Heart right ventricle (tissue), 16 donors: ENCODE measurements around the gene RADIL. TPM values are rescaled to one million over a fixed set of nuclear protein-coding genes. Genes with fewer than 3 reads are reported as not detected.
A peak's percentile ranks its signal among the peaks of the same experiment; 100 is the strongest.

Experiments
- ATAC-seq, 8 donors: fragments of 200-7000 bp; cut with Tn5 transposase; one replicate each; pipeline ENCODE4 v1.9.1; 2020; ENCODE audit warnings: mild to moderate bottlenecking in 8 of 8, moderate library complexity in 8 of 8, moderate number of reproducible peaks in 1 of 8
- DNase-seq, 2 donors: peaks; one replicate each; pipeline ENCODE4 v3.0.0-alpha.2; 2020
- H3K27ac ChIP-seq, 10 donors: fragments of 200-600 bp; sonication (generic) in 2 of 10; one replicate each; pipeline versions ENCODE4 v1.5.0 to v1.8.0; 2020 to 2022; ENCODE audit warnings: mild to moderate bottlenecking in 3 of 10
- H3K27me3 ChIP-seq, 7 donors: fragments of 200-600 bp; one replicate each; pipeline ENCODE4 v1.8.0; 2021 to 2022; ENCODE audit warnings: mild to moderate bottlenecking in 2 of 7
- H3K36me3 ChIP-seq, 9 donors: fragments of 200-600 bp; sonication (generic) in 1 of 9; one replicate each; pipeline versions ENCODE4 v1.5.0 to v1.8.0; 2020 to 2022; ENCODE audit warnings: mild to moderate bottlenecking in 2 of 9
- H3K4me1 ChIP-seq, 9 donors: fragments of 200-600 bp; sonication (generic) in 1 of 9; one replicate each; pipeline versions ENCODE4 v1.5.0 to v1.8.0; 2020 to 2022; ENCODE audit warnings: mild to moderate bottlenecking in 4 of 9
- H3K4me3 ChIP-seq, 10 donors: fragments of 200-600 bp; sonication (generic) in 2 of 10; one replicate each; pipeline versions ENCODE4 v1.5.0 to v1.8.0; 2020 to 2022; ENCODE audit warnings: mild to moderate bottlenecking in 7 of 10, moderate library complexity in 2 of 10
- H3K9me3 ChIP-seq, 11 donors: fragments of 200-600 bp in 10 of 11; sonication (generic) in 2 of 11; one replicate each; pipeline versions ENCODE4 v1.5.0 to v1.8.0; 2013 to 2022; ENCODE audit warnings: mild to moderate bottlenecking in 2 of 11, control low read depth in 1 of 11, moderate library complexity in 1 of 11
- CTCF ChIP-seq, 9 donors: fragments of 200-600 bp; sonication (generic) in 2 of 9; IDR thresholded peaks; one replicate each; pipeline versions ENCODE4 v1.5.0 to v1.8.0; 2021 to 2022; ENCODE audit warnings: antibody characterized with exemption in 9 of 9, mild to moderate bottlenecking in 5 of 9, moderate library complexity in 1 of 9
- WGBS, 2 donors: extraction: QIAGEN DNeasy Blood & Tissue Kit; methylation state at CpG; one replicate each; pipeline ENCODE4 v1.1.7; 2013; ENCODE audit warnings: inconsistent platforms in 1 of 2; 5-methylcytosine and 5-hydroxymethylcytosine counted together
- intact Hi-C, 10 donors: fragments of 100-400 bp; cut with DNase I; formaldehyde crosslinking; loops; one replicate each; pipeline versions ENCODE4 v1.11.1 to v1.14.2; 2022
- polyA plus RNA-seq, 2 donors: library from polyadenylated mRNA; stranded (reverse); fragments of 200-250 nt; gene quantifications; one replicate each; pipeline ENCODE4 v1.2.3, GENCODE V29; 2013
- total RNA-seq, 10 donors: library from RNA; stranded (reverse); fragmentation: NEBNext Ultra II Directional in 3 of 10; extraction: Animal tissue kit (Norgen Biotek cat#: 25700) in 3 of 10; gene quantifications; one replicate each; pipeline versions ENCODE4 v1.2.1 to v1.2.4, GENCODE V29; 2021 to 2023
- donor health status: Arrhythmogenic right ventricular cardiomyopathy.
- donor health status: ischemic (EF 13 %, LVEDD 7.1; RV severe dilation, severe dysfunction).
- donor health status: healthy with polysubstance abuse.
- donor health status: DM: no; HTN: yes; CAD: no.
- donor health status: DM: no; HTN: no; CAD: no.
- donor health status: ischemic (EF 25% LVEDD 6.9; RV normal size, moderate dysfunction).
- donor health status: ischemic (EF 25% LVEDD 5.7; RV mildly dilated, moderate dysfunction).
- donor health status: healthy.
- donor health status: DM: yes; HTN: yes; CAD: no.
- donor health status: Ischemic cardiomyopathy.
- donor health status: ischemic (EF 35%, LVEDD 5.7; RV mildly dilated, moderate dysfunction).
- donor health status: nonischemic (EF 11% LVEDD 7.7; RV severe dilation, severe dysfunction).
- donor health status: DM: yes; HTN: yes; CAD: no.
- donor health status: PGD.
- donor health status: ischemic (EF 29% LVEDD 5.4; RV normal size, mild dysfunction).
- donor health status: nonischemic (EF 23%, LVEDD 6.1; RV moderate dilation, normal function).

Gene RADIL
- total and polyA plus RNA-seq, 12 donors = 1.2 to 6.6 (median 3.8) TPM

- intact Hi-C loops = no loop called here
- no peak for TF ChIP-seq CTCF (IDR thresholded peaks at IDR 0.05)
- no peak for DNase-seq
Observed at GRCh38 chr7:4787541-4787940, 96.0 kb downstream of the RADIL start.

GRCh38 chr7:4786015-4786414 lies 97.5 kb downstream of the RADIL start:
- Histone ChIP-seq H3K27ac (no peak overlapping the region), H3K36me3 (peaks cover 0 to 99% (median 73%) of the 10 kb centered on the region in 9 donors), H3K9me3 (no peaks in the 10 kb centered on the region), H3K27me3 (no peaks in the 10 kb centered on the region), H3K4me3 (no peak overlapping the region), H3K4me1 (peaks cover 0 to 10% (median 0%) of the 10 kb centered on the region in 9 donors)
- intact Hi-C loops = no loop called here
- WGBS, 2 donors = 95 to 96% methylated on average over 17 of the region's 17 CpGs
- DNase-seq = no peak
- TF ChIP-seq CTCF (IDR thresholded peaks at IDR 0.05) = no peak
- ATAC-seq = no peak

More at GRCh38 chr7:4787541-4787940, 96.0 kb downstream of the RADIL start:
- ATAC-seq = no peak
- Histone ChIP-seq H3K27ac (no peak overlapping the region), H3K9me3 (no peaks in the 10 kb centered on the region), H3K27me3 (no peaks in the 10 kb centered on the region), H3K4me1 (peaks cover 0 to 13% (median 6%) of the 10 kb centered on the region in 9 donors), H3K36me3 (peaks cover 0 to 94% (median 62%) of the 10 kb centered on the region in 9 donors), H3K4me3 (no peak overlapping the region)
- WGBS, 2 donors = 93% methylated on average over 17 of the region's 17 CpGs

- Histone ChIP-seq H3K36me3 (peaks cover 0 to 99% (median 72%) of the 10 kb centered on the region in 9 donors), H3K27me3 (no peaks in the 10 kb centered on the region), H3K4me1 (peaks cover 0 to 10% (median 0%) of the 10 kb centered on the region in 9 donors), H3K9me3 (no peaks in the 10 kb centered on the region), H3K27ac (no peak overlapping the region), H3K4me3 (no peak overlapping the region)
- no peak for TF ChIP-seq CTCF (IDR thresholded peaks at IDR 0.05)
- no peak for ATAC-seq
- 92% methylated on average over 20 of the region's 20 CpGs for WGBS, 2 donors
- no peak for DNase-seq
- intact Hi-C loops = no loop called here
Observed at GRCh38 chr7:4785371-4785770, 98.1 kb downstream of the RADIL start.

- peak; percentile 39 to 79 (median 58) for ATAC-seq
- Histone ChIP-seq H3K27ac (no peak overlapping the region), H3K9me3 (no peaks in the 10 kb centered on the region), H3K27me3 (no peaks in the 10 kb centered on the region), H3K4me3 (no peak overlapping the region), H3K36me3 (peaks cover 0 to 100% (median 67%) of the 10 kb centered on the region in 9 donors), H3K4me1 (peaks cover 0 to 10% (median 0%) of the 10 kb centered on the region in 9 donors)
- 48 to 61% methylated on average over 19 of the region's 19 CpGs for WGBS, 2 donors
- DNase-seq = no peak
- intact Hi-C loops = no loop called here
- TF ChIP-seq CTCF (IDR thresholded peaks at IDR 0.05) = no peak
Observed at GRCh38 chr7:4784799-4785198, 98.7 kb downstream of the RADIL start.
